GM11168 (cell line): ENCODE measurements around the gene PLCB4.

ENCODE experiments used
- in situ Hi-C: fragments of 300-500 bp; cut with MboI; formaldehyde crosslinking; loops from one replicate; pipeline ENCODE4 v1.12.0; 2022; ENCODE audit warnings: low sequenced_read_pairs; ENCODE audit not compliant: unreplicated experiment

PLCB4 gene

DNA sequence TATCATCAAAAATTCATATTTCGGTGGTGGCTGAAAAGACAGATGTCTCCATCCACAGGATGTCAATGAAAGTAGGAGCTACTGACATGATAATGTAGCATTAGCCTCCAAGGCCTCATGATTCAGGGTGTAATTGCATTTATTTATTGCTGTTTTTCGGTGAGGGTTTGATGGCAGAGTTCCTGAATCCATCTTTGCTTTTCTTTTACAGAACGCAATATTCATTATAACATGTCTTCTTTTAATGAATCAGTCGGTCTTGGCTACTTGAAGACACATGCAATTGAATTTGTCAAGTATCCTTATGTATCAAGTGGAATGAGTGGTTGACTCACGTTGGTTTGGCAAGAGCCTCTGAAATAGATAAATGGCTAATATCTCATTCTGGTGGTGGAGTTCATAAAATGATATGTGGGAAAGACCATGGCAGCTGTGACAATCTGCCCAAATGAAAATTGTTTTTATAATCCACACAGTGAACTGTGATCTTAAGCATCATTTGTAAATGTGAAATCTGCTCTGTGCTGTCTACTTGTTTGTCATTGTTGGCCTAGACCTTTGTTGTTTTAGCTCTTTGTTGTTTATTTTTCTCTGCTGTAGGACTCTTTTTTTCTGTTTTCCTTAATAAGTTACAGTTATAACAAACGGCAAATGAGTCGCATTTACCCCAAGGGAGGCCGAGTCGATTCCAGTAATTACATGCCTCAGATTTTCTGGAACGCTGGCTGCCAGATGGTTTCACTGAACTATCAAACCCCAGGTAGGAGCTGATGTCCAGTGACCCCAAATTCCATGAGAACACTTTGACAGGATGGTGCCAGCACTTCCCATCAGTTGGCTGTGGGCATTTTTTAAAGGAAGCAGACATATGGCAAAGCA lies 339.8 kb downstream of the PLCB4 start:
- in situ Hi-C loops: loop anchor here (5.0 to 10.0 kb wide), 2 partner anchors 194 to 506 kb away; no protein-coding TSS in a partner anchor

DNA sequence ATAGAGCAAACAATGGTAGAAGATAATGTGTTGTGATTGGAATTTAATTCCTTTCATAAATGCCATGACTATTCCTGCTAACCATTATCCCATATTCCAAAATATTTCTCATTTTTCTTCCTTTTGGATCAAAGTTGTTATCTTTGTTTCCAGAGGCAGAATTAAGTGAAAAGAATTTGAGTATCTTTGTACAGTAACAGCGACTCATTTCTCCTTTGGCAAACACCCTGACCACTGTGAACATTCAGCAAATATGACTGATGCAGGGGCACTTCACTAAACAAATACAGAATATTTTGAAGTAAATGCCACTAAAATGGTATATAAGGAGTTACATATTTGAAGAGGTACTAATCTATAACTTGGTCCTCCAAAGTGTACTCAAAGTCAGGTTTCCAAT lies 340.5 kb downstream of the PLCB4 start:
- in situ Hi-C loops: loop anchor here (5.0 to 10.0 kb wide), 2 partner anchors 193 to 505 kb away; no protein-coding TSS in a partner anchor

DNA sequence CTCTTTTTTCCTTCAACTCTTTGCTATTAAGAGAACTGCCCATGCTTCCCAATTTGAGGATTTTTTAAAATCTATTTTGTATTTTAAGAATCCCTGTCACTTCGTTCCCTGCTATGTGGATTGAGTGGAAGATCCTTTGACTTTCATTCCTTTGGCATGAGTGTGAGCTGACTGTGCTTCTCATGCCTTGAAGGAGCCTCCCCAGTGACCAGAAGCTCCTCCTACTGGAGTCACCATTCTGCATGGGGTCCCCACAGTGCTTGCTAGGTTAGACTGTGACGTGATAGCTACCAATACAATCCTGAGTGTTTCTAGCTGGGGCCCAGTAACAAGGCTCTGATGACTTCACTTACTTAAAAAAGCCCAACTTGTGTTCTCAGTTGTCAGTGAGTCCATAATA lies 341.1 kb downstream of the PLCB4 start:
- in situ Hi-C loops: loop anchor here (5.0 to 10.0 kb wide), 3 partner anchors 105 to 505 kb away; partner anchors contain the start of gene LAMP5

DNA sequence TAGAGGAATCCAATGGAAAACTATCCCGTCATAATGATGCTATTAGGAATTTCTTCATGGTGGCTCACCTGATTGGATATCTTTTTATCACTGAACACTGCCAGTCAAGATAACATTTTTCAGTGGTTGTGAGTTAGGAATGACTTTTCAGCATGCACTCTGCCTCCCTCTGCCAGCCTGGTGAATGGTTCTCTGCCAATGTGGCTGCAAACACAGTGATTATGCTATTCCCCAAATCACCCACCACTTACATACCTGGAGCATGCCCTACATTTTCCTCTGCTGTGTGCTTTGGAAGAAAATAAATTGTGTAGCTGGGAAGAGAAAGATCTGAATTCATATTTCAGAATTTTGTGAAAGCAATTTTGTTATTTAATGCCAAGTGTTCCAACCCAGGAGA lies 342.9 kb downstream of the PLCB4 start:
- in situ Hi-C loops: loop anchor here (10.0 kb wide), 1 partner anchor 103 kb away; the partner anchor contains the start of gene LAMP5

DNA sequence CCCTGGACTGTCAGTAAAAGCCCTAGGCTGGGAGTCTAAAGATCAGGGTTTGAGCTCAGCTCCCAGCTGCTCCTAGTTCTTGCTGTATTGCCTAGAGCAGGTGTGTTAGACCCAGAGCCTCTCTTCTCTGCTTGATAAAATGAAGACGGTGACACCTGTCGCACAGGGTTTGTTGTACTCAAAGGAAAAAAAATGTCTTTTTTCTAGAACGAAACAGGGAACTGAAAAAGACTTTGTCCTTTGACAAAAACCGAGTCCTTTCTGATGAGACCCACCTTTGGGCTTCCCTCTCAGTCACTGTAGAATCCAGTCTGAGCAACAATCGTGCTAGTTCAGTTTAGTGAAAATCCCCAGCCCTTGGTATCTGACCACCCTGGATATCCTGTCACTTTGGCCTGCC lies 343.4 kb downstream of the PLCB4 start:
- in situ Hi-C loops: loop anchor here (10.0 kb wide), 1 partner anchor 102 kb away; the partner anchor contains the start of gene LAMP5

DNA sequence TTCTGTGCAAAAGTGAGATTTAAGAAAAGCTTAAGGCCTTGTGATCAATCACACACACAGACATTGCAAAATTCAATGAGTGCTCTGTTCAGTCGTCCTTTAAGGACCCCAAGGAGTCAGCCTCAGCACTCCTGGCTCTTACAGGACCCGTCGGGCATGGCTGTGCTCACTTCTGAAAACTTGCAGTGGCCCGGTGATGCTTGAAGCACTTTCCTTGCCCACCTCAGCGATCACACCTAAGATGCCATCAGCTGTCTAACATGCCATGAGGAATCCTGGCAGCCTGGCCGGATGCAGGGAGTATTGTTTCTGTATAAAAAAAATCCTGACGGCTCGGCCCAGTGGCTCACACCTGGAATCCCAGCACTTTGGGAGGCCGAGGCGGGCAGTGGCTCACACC lies 344.1 kb downstream of the PLCB4 start:
- in situ Hi-C loops: loop anchor here (10.0 kb wide), 1 partner anchor 102 kb away; the partner anchor contains the start of gene LAMP5

DNA sequence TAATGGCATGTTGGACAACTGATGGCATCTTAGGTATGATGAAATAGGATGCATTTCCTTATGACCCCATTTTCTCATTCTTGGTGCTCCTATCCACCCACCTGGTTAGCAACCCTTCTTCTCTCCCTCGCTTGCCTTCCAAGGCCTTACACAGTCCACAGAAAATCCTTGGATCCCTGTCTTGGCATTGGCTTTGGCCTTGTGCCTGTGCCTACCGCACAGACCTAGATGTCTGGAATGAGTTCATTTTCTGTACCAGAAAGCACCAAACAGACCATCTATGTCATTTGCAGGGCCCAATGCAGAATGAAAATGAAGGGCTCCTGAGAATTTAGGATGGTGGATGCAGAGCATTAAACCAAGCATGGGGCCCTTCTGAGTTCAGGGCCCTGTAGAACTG lies 346.5 kb downstream of the PLCB4 start:
- in situ Hi-C loops: loop anchor here (10.0 kb wide), 1 partner anchor 99 kb away; the partner anchor contains the start of gene LAMP5

DNA sequence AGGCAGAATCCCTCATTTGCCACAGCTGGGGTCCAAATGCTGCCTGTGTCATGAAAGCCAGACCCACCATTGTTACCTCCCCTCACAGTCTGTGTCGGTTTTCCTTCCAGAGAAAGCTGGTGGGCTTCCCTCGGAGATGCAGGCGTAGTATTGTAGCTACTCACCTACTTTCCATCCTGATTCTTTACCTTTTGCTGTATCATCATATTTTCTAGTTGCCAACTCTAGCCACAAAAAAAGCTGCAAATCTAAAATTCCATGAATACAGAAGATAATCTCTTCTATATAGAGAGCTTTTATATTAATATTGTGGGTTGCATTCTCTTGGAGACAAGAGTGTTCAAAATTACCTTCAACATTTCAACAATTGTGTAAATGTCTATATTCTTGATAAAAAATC lies 347.5 kb downstream of the PLCB4 start:
- in situ Hi-C loops: loop anchor here (10.0 kb wide), 1 partner anchor 98 kb away; the partner anchor contains the start of gene LAMP5

DNA sequence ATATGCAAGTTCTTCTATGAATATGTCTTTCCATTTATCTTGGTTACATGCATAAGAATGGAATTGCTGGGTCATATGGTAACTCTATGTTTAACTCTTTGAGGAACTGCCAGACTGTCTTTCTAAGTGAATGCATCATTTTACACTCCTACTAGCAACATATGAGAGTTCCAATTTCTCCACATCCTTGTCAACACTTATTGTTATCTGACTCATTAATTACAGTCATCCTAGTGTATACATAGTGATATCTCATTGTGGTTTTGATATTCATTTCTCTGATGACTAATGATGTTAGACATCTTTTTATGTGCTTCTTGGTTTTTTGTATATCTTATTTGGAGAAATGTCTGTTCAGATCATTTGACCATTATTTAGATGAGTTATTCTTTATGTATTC lies 348.8 kb downstream of the PLCB4 start:
- in situ Hi-C loops: loop anchor here (10.0 kb wide), 1 partner anchor 97 kb away; the partner anchor contains the start of gene LAMP5

DNA sequence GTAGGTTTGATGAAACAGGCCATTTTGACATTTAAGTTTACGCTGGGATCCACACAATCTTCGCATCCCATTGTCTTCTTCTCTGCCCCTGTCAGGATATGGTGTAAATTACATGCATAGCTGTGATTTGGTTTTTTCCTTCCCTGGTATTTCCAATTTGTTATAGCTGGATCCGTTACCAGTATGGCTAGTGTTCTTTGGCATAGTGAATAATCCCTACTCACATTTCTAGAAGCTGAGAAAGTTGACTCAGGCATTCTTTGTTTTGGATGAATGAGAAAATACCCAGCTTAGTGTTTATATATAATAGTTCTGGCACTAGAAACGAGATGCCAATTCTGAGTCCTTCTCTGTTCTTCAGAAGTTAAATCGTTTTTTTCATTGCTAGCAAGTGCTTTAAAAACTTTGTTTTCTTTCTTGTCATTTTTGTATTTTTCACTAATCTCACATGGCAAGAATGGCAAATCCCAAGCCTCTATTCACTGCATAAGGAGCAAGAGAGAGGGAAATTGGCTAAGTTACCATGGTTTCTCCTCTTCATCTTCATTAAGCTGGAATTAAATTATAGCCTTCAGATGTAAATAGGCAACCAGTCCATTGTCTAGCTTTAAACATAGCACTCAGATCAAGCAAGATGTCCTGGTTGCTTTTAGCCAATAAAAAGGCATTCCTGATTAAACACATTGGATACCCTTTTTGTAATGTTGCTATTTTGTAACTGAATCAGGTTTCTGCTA lies 353.6 kb downstream of the PLCB4 start:
- in situ Hi-C loops: no loop called here

DNA sequence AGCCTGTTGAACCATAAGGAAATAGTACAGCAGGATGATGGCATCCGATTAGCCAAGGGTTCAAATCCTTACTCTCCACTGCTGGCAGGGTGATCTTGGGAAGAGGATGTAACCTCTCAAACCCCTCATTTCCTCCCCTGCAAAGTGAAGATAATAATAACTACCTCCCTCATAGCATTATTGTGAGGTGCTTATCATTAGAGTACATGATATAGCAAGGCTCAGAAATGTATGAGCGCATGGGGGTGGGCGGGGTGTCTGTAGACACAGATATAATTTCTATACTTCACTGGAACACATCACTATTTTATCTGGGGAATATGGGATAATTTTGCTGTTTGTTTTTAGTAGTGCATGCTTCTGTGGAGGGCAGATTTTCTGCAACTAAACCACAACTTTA lies 355.7 kb downstream of the PLCB4 start:
- in situ Hi-C loops: no loop called here

DNA sequence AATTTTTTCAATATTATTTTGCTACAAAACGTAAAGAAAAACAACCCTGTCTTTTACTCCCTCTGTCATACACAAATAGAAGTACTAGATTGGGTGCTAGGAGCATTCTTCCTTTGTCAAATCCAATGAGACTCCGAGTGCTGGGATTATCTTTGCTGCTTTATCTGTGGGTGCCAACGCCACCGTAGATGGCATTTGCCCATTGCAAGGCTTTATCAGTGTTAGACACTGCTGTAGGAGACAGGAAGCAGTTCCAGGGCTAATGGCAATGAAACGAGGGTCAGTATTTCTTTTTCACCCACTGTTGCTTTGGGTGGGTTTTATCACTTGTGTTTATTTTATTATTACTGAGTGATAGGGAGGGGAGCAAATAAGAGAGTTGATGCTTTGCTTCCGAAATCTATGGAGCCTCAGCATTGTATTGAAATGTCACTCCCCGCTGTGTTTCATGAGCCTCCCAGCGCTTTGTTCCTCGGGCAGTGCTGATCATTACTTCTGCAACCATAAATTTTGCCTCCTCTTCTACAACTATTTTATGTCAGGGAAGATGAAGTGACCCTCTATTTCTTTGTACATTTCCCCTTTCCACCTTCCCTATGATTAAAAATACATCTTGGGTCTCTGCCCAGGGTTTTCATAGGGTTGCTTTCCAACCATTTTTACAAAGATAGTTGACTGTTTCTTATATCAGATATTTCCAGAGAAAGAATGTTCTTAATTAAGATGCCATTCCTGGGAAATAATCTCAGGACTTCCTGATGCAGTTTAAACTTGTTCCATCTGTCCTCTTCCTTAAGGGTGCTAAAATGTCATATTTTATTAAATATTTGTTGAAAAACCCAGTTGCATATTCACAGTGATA lies 358.8 kb downstream of the PLCB4 start:
- in situ Hi-C loops: no loop called here

DNA sequence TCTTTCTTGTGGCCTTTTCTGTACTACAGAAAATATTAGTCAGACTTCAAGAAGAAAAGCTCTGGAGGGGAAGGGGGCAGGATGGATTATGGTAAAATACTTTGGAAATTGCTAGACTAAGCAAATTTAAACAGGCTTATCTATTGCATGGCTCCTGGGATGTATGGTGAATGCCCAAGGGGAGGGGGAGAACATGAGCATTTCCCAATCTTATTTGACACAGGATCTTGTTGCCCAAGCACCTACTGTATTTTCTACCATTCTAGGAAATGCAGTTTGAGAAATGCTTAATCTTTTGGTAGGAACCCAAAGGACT lies 359.4 kb downstream of the PLCB4 start:
- in situ Hi-C loops: no loop called here

DNA sequence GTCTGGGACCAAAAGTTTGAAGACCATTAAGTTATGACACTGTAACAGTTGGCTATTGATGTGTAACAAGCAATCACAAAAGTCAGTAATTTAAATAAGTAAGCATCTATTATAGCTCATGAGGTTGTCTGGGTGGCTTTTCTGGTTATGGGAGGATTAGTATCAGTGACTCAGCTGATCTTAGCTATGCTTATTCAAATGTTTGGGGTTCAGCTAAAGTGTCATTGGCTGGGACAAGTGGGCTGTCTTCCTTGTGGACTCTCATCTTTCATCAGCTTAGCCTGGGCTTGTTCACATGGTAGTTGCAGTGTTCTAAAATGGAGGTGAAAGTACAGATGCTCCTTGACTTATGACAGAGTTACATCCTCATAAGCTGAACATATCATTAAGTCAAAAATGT lies 370.9 kb downstream of the PLCB4 start:
- in situ Hi-C loops: no loop called here

DNA sequence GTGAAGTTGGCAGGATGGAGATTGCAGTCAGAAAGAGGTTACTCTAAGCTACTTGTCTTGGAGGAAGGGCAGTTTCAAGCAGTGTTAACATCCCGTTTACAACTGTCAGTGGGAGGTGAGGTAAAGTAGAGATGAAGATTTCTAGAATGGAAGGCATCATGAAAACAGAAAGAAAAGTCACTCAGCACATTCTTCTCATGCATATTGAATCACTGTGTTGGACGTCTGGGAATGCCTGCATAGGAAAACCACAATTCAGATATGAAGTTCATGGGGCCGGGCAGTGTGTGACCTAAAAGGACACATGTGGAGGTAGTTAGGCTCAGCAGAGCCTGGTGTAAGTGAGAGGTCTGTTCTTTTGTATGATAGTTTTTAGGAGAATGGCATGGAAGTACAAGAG lies 372.0 kb downstream of the PLCB4 start:
- in situ Hi-C loops: no loop called here

DNA sequence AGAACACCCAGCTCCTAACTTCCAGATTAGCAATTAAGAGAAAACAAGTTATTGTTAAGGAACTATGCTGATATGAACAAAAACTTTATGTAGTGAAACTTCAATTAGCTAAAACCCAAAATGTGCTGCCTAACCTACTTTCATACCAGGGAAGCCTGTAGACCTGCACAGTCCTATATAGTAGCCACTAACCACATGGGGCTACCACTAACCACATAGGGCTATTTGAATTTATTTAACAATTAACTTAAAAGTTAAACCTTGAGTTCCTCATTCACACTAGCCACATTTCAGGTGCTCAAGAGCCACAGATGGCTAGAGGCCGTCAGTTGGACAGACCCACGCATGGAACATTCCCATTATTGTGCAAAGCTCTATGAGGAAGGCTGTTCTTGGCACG lies 373.1 kb downstream of the PLCB4 start:
- in situ Hi-C loops: no loop called here

DNA sequence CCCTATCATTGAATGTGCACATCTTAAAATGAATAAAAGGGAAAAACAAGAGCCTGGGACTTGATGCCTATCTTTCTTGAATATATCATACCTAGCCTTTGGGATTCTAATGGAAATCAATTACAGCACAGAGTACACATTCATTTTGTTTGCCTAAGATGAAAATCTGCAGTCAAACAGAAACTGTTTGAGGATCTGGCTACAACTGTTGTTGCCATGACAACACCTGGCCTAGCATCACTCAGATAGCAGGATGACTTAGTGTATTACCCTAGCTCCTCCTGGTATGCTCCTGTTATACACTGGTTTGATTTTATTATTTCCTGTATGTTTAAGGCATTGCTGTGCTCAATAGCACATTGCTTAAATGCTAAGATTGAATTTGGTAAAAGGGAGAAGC lies 374.0 kb downstream of the PLCB4 start:
- in situ Hi-C loops: no loop called here

DNA sequence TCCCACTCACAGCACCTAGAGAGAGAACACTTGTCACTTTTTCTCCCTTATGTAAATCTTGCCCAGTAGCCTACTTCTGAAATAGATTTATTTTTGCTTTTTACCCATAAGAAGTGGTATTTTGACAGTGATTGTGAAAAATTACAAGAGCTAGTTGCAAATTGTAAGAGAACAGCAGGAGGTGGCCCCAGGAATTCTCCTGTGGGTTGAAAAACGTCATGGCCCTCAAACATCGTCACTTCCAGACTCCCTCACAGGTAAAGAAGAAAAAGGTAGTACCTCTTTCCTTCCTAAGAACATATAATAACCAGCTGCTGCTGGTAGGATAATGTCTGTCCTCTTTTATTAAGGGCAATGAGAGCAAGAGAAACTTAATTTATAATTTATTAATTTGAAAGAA lies 376.0 kb downstream of the PLCB4 start:
- in situ Hi-C loops: no loop called here

DNA sequence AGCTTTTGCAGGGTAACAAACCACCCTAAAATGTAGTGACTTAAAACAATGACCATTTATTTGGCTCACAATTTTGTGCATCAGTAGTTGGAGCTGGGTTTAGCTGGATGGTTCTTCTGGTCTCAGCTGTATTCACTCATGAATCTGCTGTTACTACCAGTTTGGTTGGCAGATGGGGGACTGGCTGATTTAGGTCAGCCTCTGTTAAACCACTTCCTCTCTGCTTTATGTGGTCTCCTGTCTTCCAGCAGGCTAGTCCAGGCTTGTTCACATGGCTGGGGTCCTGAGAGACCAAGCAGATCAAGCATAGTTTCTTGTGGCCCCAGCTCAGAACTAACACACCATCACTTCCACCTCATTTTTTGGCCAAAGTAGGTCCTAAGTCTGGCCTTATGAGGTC lies 378.3 kb downstream of the PLCB4 start:
- in situ Hi-C loops: no loop called here

DNA sequence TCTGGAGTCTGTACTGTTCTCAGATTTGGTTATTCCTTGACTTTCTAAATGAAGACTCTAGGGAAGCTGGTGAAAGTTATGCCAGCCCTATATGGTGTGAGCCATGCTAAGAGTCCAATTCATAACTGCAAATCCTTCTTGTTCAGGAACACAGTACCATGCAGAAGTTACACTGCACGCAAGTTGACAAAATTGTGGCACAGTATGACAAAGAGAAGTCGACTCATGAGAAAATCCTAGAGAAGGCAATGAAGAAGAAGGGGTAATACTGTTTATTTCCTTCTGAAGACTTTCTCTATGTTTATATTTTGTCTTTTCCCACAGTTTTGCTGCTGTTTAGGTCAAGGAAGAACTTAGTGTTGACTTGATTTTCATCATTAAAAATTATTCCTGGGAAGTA lies 384.3 kb downstream of the PLCB4 start:
- in situ Hi-C loops: no loop called here
